NOMO-1 treated with dmso at 0.1 percent for 144 hours (cell line): Measurements from ENCODE around the gene AHRR.
A peak's percentile ranks its signal among the peaks of the same experiment; 100 is the strongest.
"Not testable (repeated sequence)": the region's sequence is repeated elsewhere in the genome, so short reads cannot be mapped to it uniquely, and the experiment has no call there.

Experiments
- DNase-seq: peaks from one replicate; lab custom pipeline; 2025; ENCODE audit not compliant: unreplicated experiment; lab: John Stamatoyannopoulos, UW

The AHRR gene

GRCh38 chr5:305050-305449 lies 16.5 kb upstream of the AHRR start:
- DNase-seq, result no peak

DNA sequence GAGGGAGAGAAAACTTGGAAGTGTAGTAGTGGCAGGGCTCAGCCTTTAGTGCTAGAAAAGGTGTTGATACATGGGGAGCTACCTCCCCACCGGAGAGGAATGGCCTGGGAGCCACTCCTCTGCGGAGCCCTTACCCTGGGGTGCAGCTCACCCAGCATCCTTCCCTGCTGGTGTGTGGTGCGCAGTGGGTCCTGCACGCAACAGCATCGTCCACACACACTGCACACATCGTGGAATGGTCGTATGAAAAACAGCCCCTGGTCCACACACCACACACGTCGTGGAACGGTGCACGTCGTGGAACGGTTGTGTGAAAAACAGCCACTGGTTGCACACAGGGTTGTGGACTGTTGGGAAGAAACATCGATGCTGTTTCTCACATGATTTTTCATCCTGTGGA lies 16.1 kb upstream of the AHRR start:
- no peak for DNase-seq

DNA sequence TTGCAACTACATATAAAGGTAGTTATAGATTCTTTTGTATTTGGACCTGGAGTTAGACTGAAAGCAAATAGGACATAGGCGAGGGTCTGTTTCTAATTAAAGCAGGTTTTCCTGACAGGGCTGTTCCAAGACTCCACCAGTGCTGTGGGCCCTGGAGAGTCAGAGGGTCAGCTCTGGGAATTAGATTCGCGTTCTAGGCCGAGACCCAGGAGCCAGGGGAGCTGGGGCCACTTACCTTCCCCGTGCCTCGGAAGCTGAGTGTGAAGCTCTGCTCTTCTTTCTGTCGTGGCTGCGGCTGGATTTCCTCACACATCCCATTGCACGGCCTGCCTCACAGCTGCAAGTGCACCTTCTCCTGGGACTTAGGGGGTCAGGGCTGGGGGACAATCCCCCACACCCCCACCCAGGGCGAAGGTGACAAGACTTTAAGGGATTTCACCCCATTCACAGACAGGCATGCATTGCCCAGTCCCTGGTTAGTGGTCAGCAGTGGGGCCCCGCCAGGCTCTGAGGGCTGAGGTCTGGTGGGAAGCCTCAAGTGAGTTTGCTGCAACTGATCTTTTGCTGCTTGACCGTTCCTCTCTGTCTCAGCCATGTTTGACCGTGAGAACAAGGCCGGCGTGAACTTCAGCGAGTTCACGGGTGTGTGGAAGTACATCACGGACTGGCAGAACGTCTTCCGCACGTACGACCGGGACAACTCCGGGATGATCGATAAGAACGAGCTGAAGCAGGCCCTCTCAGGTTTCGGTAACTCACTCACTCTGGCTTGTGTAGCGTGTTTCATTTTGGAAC lies 15.3 kb upstream of the AHRR start:
- DNase-seq, result no peak

DNA sequence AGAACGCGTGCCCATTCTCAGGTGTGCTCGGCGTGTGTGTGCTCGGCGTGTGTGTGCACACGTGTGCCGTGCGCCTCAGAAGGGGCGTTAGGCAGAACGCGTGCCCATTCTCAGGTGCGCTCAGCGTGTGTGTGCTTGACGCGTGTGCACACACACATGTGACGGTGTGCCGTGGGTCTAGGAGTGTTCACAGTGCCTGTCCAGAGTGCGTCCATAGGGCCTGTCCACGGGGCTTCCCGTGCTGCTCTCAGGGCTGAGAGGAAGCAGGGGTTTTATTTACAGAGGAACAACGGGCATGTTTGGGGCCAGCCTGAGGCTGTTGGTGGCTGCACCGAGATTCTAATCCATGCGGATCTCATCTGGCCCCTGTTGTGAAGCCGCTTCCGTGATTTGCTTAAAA lies 14.2 kb upstream of the AHRR start:
- DNase-seq, result no peak

GRCh38 chr5:307794-308579 lies 13.5 kb upstream of the AHRR start:
- DNase-seq, result no peak

DNA sequence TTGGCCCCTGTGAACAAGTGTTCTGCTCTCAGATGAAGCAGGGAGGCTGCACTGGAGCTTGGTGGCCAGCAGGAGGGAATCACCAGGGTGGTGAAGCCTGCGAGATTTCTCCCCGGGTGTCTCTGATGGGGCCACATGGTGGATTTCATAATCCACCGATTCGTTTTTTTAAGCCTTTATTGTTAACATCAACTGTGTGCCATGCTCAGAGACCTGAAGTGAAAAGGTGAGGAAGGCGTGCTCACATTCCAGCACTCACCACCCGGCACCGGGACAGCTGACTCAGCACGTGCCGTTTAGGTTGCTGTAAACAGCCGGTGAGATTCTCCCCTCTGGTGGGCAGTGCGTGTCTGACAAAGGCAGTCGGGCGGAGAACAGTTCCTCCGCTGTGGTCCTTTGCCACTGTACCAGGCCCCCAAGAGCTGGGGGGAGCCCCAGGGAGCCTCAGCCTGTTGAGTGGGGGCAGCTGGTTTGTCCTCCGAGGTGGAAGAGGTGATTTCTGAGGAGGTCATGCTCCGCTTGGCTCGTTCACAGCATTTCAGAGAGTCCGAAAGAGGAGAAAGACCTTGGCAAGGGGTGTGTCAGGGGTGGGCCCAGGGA lies 12.7 kb upstream of the AHRR start:
- no peak for DNase-seq

- DNase-seq, result not testable (repeated sequence)
These were observed 11.7 kb upstream of the AHRR start for GRCh38 chr5:309831-310230.

GRCh38 chr5:310516-310915 lies 11.0 kb upstream of the AHRR start:
- DNase-seq, result no peak

GRCh38 chr5:310941-311434 lies 10.5 kb upstream of the AHRR start:
- DNase-seq, result no peak

DNA sequence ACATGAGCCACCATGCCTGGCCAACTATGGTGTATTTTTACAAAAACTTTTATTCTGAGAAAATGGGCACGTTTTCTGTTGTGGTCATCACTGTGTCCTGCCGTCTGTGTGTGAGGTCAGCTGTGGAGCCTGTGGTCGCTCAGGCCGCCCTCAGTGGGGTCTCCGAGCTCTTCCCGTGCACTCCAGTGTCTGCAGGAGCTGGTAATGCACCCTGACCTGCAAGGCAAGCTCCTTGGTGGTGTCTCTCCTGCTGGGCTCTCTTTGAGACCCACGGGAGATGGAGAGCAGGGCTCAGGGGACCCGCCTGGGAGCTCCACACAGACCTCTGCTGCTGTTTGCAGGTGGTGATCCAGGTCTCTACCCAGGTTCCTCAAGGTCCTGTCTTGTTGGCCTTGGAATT lies 9.6 kb upstream of the AHRR start:
- no peak for DNase-seq

DNA sequence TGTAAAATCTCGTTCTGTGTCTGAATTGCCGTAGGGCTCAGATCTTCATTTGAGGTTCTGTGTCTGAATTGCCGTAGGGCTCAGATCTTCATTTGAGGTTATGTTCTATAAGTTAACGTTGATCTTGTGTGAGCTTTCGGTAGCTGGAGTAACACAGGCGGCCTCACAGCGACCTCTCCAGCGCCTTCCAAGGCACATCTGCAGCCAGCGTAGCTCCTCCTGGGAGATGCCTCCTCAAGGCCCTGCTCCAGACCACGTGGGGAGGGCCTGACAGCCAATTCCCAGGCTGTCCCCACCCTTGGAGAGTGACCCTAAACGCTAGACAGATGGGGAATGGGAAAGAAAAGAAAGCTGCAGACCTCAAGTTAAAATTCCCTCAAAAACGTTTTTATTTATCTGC lies 8.7 kb upstream of the AHRR start:
- no peak for DNase-seq

DNA sequence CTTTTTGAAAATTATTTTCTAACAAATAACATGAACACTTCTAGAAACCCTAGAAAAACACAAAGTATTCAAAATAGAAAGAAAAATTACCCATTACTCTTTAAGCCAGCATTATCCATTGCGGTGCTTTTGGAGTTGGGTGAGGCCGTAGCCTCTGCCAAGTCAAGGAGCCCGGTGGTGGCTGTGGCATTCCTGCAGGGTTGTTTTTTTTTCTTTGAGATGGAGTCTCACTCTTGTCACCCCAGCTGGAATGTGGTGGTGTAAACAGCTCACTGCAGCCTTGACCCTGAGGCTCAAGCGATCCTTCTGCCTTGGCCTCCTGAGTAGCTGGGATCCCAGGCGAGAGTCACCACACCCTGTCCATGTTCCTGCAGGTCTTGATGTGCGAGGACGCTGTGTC lies 8.2 kb upstream of the AHRR start:
- DNase-seq, result no peak

DNA sequence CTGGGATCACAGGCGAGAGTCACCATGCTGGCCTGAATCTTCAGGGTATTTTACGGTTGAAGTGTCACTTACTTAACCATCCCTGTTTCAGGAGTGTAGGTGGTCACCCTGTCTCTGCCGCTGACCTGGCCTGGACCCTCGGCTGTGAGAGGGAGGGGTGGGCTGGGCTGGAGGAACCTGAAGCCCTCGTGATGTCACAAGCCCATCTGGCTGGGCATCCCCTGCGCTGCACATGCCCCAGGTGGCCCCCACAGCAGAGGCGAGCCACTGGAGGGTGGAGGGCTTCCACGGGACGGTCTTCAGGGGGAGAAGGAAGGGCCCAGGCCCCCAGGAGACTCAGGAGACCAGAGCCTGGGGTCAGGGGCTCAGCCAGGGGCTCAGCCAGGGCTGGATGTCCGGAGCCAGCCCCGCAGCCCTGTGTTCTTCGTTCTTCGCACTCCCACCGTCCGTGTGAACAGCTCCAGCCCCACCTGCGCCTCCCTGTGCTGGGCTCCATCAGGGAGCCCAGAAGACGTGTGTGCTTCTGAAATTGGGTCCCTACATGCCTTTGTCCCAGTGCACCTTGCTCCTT lies 7.6 kb upstream of the AHRR start:
- no peak for DNase-seq

- no peak for DNase-seq
These were observed 6.6 kb upstream of the AHRR start for GRCh38 chr5:314676-315487.

DNA sequence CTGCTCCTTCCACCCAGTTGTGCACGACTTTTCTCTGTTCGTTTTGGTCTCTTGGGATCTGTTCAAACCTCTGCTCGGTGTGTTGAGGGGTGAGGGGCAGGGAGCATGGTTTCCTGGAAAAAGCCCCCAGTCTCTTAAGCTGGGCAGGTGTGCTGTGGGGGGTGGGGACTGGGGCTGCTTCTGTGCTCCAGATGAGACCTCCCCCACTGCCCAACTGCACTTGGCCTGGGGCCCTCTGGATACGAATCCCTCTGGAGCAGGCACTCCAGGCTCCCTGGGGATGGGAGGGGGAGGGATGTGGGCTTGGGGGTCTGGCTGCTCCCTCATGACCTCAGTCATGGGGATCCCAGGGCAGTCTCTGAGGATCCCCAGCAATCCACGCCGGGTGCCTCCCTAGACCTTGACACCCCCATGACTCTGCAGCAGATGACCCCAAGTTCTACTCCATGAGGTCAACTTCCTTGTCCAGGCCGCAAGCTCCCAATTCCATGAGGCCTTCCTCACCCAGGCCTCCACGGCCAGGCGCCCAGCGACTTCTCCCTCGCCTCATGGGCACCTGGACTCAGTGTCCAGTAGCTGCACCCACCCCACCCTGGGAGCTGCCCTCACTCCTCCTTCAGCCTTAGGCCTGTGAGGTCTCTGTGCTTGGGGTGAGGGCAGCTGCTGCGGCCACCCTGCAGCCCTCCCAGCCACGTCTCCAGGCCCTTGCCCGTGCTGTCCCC lies 5.9 kb upstream of the AHRR start:
- DNase-seq, result no peak

- no peak for DNase-seq
These were observed 5.1 kb upstream of the AHRR start for GRCh38 chr5:316210-317085.

GRCh38 chr5:317086-317811 lies 4.3 kb upstream of the AHRR start:
- peak; percentile 86 for DNase-seq

DNA sequence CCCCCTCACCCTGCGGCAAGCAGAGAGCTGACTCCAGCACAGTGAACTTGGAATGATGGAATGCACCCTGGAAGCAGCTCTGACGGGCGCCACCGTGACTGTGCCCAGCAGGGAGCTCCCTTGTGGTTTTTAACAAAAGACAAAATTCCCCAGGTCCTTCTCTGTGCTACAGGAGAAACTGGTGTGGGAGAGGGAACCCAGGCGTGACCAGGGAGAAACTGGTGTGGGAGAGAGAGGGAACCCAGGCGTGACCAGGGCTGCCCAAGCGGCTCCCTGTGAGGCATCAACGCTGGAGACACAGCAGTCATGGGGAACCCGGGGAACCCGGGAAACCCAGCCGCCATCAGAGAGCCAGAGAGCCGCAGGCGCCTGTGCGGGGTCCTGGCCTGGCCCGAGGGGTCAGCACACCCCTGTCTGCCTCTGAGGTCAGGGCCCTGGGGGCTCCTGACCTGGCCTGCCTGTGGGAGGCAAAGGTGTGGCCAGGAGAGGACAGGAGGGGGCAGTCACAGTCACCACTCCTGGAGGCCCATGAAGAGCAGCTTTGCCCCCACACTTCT lies 3.1 kb upstream of the AHRR start:
- DNase-seq, result no peak
